CD14-positive monocyte (primary cell): Measurements from ENCODE around the gene GPHN. TPM values are rescaled to one million over a fixed set of nuclear protein-coding genes. Genes with fewer than 3 reads are reported as not detected.

Source experiments
- DNase-seq, 3 donors: peaks; one replicate each; pipeline ENCODE4 v3.0.0-alpha.2; 2011 to 2022
- H2AFZ ChIP-seq: 2 replicates; pipeline ENCODE4 v1.6.0; 2012; ENCODE audit warnings: mild to moderate bottlenecking, low read depth, low read length, inconsistent platforms; ENCODE audit not compliant: insufficient read depth, poor library complexity, severe bottlenecking
- H3K27ac ChIP-seq, 2 donors: 1 replicate in 1 of 2; 2 replicates in 1 of 2; pipeline ENCODE4 v1.5.1; 2012 to 2013; ENCODE audit warnings: low read length in 2 of 2, control low read depth in 1 of 2, inconsistent platforms in 1 of 2, low read depth in 1 of 2, mild to moderate bottlenecking in 1 of 2
- H3K27me3 ChIP-seq, 2 donors: one replicate each; pipeline versions ENCODE4 v1.6.0 to v1.6.1; 2011 to 2013; ENCODE audit warnings: low read length in 2 of 2; ENCODE audit not compliant: control insufficient read depth in 2 of 2, insufficient read depth in 2 of 2
- H3K36me3 ChIP-seq, 2 donors: replicated peaks in 1 of 2; 1 replicate in 1 of 2; 2 replicates in 1 of 2; pipeline versions ENCODE4 v1.5.1 to v1.6.1; 2012 to 2013; ENCODE audit warnings: low read length in 2 of 2, control low read depth in 1 of 2, inconsistent platforms in 1 of 2, mild to moderate bottlenecking in 1 of 2; ENCODE audit not compliant: insufficient read depth in 2 of 2, control insufficient read depth in 1 of 2
- H3K4me1 ChIP-seq, 2 donors: 1 replicate in 1 of 2; 2 replicates in 1 of 2; pipeline versions ENCODE4 v1.5.1 to v1.6.1; 2012 to 2013; ENCODE audit warnings: low read length in 2 of 2, control low read depth in 1 of 2, inconsistent platforms in 1 of 2, mild to moderate bottlenecking in 1 of 2, moderate library complexity in 1 of 2; ENCODE audit not compliant: insufficient read depth in 2 of 2, control insufficient read depth in 1 of 2
- H3K4me2 ChIP-seq: replicated peaks from 2 replicates; pipeline ENCODE3; 2012; ENCODE audit warnings: low read length, moderate library complexity, mild to moderate bottlenecking; ENCODE audit not compliant: poor library complexity, severe bottlenecking; ENCODE audit errors: extremely low read depth
- H3K4me3 ChIP-seq, 3 experiments: fragments of 200-600 bp in 1 of 3; sonication (generic) in 1 of 3; replicated peaks in 1 of 3; 1 replicate in 2 of 3; 2 replicates in 1 of 3; pipeline ENCODE4 v1.5.1; 2011 to 2013; ENCODE audit warnings: low read length in 3 of 3, mild to moderate bottlenecking in 3 of 3, control low read depth in 2 of 3, low read depth in 2 of 3, inconsistent platforms in 1 of 3, moderate library complexity in 1 of 3
- H3K79me2 ChIP-seq: 2 replicates; pipeline ENCODE4 v1.6.0; 2012; ENCODE audit warnings: mild to moderate bottlenecking, control low read depth, inconsistent platforms, low read length, moderate library complexity; ENCODE audit not compliant: insufficient read depth
- H3K9ac ChIP-seq: 2 replicates; pipeline ENCODE4 v1.6.0; 2017; ENCODE audit warnings: low read length, mild to moderate bottlenecking; ENCODE audit not compliant: insufficient read depth, poor library complexity, severe bottlenecking
- H3K9me3 ChIP-seq, 2 donors: replicated peaks in 1 of 2; 1 replicate in 1 of 2; 2 replicates in 1 of 2; pipeline versions ENCODE4 v1.5.1 to v1.6.1; 2012 to 2013; ENCODE audit warnings: low read length in 2 of 2, control low read depth in 1 of 2; ENCODE audit not compliant: control insufficient read depth in 1 of 2, insufficient read depth in 1 of 2
- H4K20me1 ChIP-seq: 2 replicates; pipeline ENCODE4 v1.6.0; 2012; ENCODE audit warnings: mild to moderate bottlenecking, low read length, control low read depth, moderate library complexity; ENCODE audit not compliant: insufficient read depth
- H3K27ac Mint-ChIP-seq, 7 donors: one replicate each; pipeline ENCODE4 v1.8.0; 2020; ENCODE audit warnings: mild to moderate bottlenecking in 7 of 7, mixed read lengths in 7 of 7, moderate library complexity in 6 of 7, inconsistent platforms in 2 of 7
- H3K27me3 Mint-ChIP-seq, 3 donors: one replicate each; pipeline ENCODE4 v1.8.0; 2021 to 2022; ENCODE audit warnings: low read depth in 3 of 3, mild to moderate bottlenecking in 3 of 3, mixed read lengths in 3 of 3, moderate library complexity in 3 of 3, inconsistent platforms in 1 of 3
- H3K36me3 Mint-ChIP-seq, 2 donors: one replicate each; pipeline ENCODE4 v1.8.0; 2020; ENCODE audit warnings: mixed read lengths in 2 of 2, inconsistent platforms in 1 of 2, mild to moderate bottlenecking in 1 of 2
- H3K4me1 Mint-ChIP-seq: one replicate; pipeline ENCODE4 v1.8.0; 2020; ENCODE audit warnings: mild to moderate bottlenecking, mixed read lengths
- H3K4me3 Mint-ChIP-seq, 2 donors: one replicate each; pipeline ENCODE4 v1.8.0; 2020; ENCODE audit warnings: mild to moderate bottlenecking in 2 of 2, mixed read lengths in 2 of 2, moderate library complexity in 1 of 2
- H3K9me3 Mint-ChIP-seq, 7 donors: one replicate each; pipeline ENCODE4 v1.8.0; 2020 to 2022; ENCODE audit warnings: mixed read lengths in 7 of 7, mild to moderate bottlenecking in 6 of 7, moderate library complexity in 6 of 7, inconsistent platforms in 2 of 7
- WGBS: methylation state at CpG from one replicate; pipeline ENCODE4 v1.1.5; 2013; ENCODE audit warnings: missing lambda C conversion rate; ENCODE audit not compliant: insufficient coverage; 5-methylcytosine and 5-hydroxymethylcytosine counted together
- intact Hi-C, 2 donors: fragments of 100-400 bp; cut with micrococcal nuclease; formaldehyde crosslinking; loops; one replicate each; pipeline versions ENCODE4 v1.15.0 to v1.15.1; 2023
- polyA plus RNA-seq, 3 donors: library from polyadenylated mRNA; depleted of rRNA in 1 of 3; unstranded in 2 of 3; stranded (reverse) in 1 of 3; fragments of 300-500 nt in 2 of 3; fragments of >200 nt in 1 of 3; fragmentation: Illumina TruSeq in 2 of 3; gene quantifications; 1 replicate in 2 of 3; 2 replicates in 1 of 3; pipeline ENCODE4 v1.2.3, GENCODE V29; 2012 to 2021
- TF ChIP-seq, protein P1 (sequence below): fragments of 200-600 bp; IDR thresholded peaks from one replicate; pipeline ENCODE4 v1.8.0; 2022; ENCODE audit warnings: antibody characterized with exemption, mild to moderate bottlenecking

Gene GPHN
- polyA plus RNA-seq, 3 donors, result 1.9 to 3.1 (median 3.0) TPM

DNA sequence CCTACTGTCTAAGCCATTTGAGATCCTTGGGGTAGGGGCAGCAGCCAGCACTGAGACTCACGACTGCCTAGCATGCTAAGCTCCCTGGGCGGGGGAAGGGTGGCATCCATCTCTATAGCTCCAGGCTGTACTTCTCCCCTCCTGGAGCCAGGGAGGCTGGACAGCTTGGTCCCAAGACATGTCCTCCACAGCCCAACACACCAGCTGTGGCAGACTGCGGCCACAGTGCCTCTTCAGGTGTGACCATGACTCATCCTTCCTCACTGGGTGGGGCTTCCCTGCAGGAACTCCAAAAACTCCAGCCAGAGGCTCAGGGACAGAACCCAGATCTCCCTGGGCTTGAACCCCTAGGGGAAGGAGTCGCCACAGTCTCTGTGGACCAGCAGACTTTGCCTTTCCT lies 193.9 kb downstream of the GPHN start:
- H3K27me3 ChIP-seq, result no peaks in the 10 kb centered on the region
- 97% methylated on average over 3 of the region's 4 CpGs for WGBS
- Mint-ChIP-seq H3K27ac (no peak overlapping the region), H3K36me3 (no peaks in the 10 kb centered on the region), H3K4me1 (no peaks in the 10 kb centered on the region), H3K27me3 (peaks cover 0 to 1% (median 0%) of the 10 kb centered on the region in 3 donors), H3K9me3 (peaks cover 13 to 36% (median 22%) of the 10 kb centered on the region in 7 donors), H3K4me3 (no peak overlapping the region)
- no peaks in the 10 kb centered on the region for H3K79me2 ChIP-seq
- intact Hi-C loops, result no loop called here
- H3K4me2 ChIP-seq, result no peak overlapping the region
- H2AFZ ChIP-seq, result no peak overlapping the region
- H3K27ac ChIP-seq, result no peak overlapping the region
- no peaks in the 10 kb centered on the region for H4K20me1 ChIP-seq
- TF ChIP-seq, protein P1, sequence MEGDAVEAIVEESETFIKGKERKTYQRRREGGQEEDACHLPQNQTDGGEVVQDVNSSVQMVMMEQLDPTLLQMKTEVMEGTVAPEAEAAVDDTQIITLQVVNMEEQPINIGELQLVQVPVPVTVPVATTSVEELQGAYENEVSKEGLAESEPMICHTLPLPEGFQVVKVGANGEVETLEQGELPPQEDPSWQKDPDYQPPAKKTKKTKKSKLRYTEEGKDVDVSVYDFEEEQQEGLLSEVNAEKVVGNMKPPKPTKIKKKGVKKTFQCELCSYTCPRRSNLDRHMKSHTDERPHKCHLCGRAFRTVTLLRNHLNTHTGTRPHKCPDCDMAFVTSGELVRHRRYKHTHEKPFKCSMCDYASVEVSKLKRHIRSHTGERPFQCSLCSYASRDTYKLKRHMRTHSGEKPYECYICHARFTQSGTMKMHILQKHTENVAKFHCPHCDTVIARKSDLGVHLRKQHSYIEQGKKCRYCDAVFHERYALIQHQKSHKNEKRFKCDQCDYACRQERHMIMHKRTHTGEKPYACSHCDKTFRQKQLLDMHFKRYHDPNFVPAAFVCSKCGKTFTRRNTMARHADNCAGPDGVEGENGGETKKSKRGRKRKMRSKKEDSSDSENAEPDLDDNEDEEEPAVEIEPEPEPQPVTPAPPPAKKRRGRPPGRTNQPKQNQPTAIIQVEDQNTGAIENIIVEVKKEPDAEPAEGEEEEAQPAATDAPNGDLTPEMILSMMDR, result no peak
- no peaks in the 10 kb centered on the region for H3K36me3 ChIP-seq
- peaks cover 14 to 16% of the 10 kb centered on the region in 2 donors for H3K9me3 ChIP-seq
- no peaks in the 10 kb centered on the region for H3K4me1 ChIP-seq
- H3K4me3 ChIP-seq, result no peak overlapping the region
- no peak overlapping the region for H3K9ac ChIP-seq
- no peak for DNase-seq

DNA sequence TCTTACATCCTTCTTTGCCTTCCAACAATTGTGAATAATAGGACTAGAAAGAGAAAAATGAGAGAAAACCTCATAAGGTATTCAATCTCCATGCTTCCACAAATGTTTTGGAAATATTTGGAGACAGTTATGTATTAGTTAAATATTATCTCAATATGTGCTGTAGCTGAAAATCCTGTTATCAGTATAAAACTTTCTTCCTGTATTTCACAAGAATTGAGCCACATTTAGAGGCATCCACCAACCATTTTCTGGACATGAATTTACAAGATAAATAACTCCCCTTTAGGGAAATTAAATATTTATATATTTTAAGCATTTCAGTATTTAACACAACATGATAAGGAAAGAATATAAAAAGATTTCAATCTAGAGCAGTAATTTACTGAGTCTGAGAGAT lies 200.3 kb downstream of the GPHN start:
- Histone ChIP-seq H3K27ac (no peak overlapping the region), H3K9ac (no peak overlapping the region), H3K4me1 (no peaks in the 10 kb centered on the region), H3K79me2 (no peaks in the 10 kb centered on the region), H3K4me2 (no peak overlapping the region), H4K20me1 (no peaks in the 10 kb centered on the region), H3K27me3 (no peaks in the 10 kb centered on the region), H3K4me3 (no peak overlapping the region), H3K36me3 (no peaks in the 10 kb centered on the region), H2AFZ (no peak overlapping the region), H3K9me3 (peaks cover 0 to 3% of the 10 kb centered on the region in 2 donors)
- TF ChIP-seq, protein P1, result no peak
- H3K4me1 Mint-ChIP-seq, result no peaks in the 10 kb centered on the region
- no peak overlapping the region for H3K27ac Mint-ChIP-seq
- DNase-seq, result no peak
- H3K36me3 Mint-ChIP-seq, result no peaks in the 10 kb centered on the region
- intact Hi-C loops, result no loop called here
- no peak overlapping the region for H3K4me3 Mint-ChIP-seq
- peaks cover 5 to 21% (median 11%) of the 10 kb centered on the region in 7 donors for H3K9me3 Mint-ChIP-seq
- peaks cover 0 to 1% (median 0%) of the 10 kb centered on the region in 3 donors for H3K27me3 Mint-ChIP-seq
